ENCODE data around the gene TMIGD2.
A peak's percentile ranks its signal among the peaks of the same experiment; 100 is the strongest.
"Not testable (repeated sequence)": the region's sequence is repeated elsewhere in the genome, so short reads cannot be mapped to it uniquely, and the experiment has no call there.

Gene TMIGD2

GRCh38 chr19:4260613-4261191, 41.5 kb downstream of the TMIGD2 start:
- H3K4me3 ChIP-seq (ENCODE audit: low read length in 2 of 2) = no peak overlapping the region
- H3K27me3 ChIP-seq (ENCODE audit: control insufficient read depth in 1 of 2, insufficient read depth in 2 of 2, low read length in 2 of 2) = no peaks in the 10 kb centered on the region
- H3K9me3 ChIP-seq (ENCODE audit: control insufficient read depth in 2 of 2, low read length in 2 of 2) = peaks cover 0 to 6% of the 10 kb centered on the region in 2 donors
- no peak overlapping the region for H3K9ac ChIP-seq (ENCODE audit: low read length in 2 of 2)
- no peak overlapping the region for H3K27ac ChIP-seq (ENCODE audit: low read length)
- H3K36me3 ChIP-seq (ENCODE audit: control insufficient read depth in 2 of 2, insufficient read depth in 2 of 2, low read length in 2 of 2) = peaks cover 27 to 34% of the 10 kb centered on the region in 2 donors
- no peaks in the 10 kb centered on the region for H3K4me1 ChIP-seq (ENCODE audit: control insufficient read depth, insufficient read depth, low read length)

GRCh38 chr19:4258181-4258580, 44.0 kb downstream of the TMIGD2 start:
- Histone ChIP-seq H3K4me1 (ENCODE audit: control insufficient read depth, insufficient read depth, low read length) (no peaks in the 10 kb centered on the region), H3K9ac (ENCODE audit: low read length in 2 of 2) (no peak overlapping the region), H3K9me3 (ENCODE audit: control insufficient read depth in 2 of 2, low read length in 2 of 2) (peaks cover 0 to 6% of the 10 kb centered on the region in 2 donors), H3K4me3 (ENCODE audit: low read length in 2 of 2) (no peak overlapping the region), H3K27ac (ENCODE audit: low read length) (no peak overlapping the region), H3K27me3 (ENCODE audit: control insufficient read depth in 1 of 2, insufficient read depth in 2 of 2, low read length in 2 of 2) (no peaks in the 10 kb centered on the region), H3K36me3 (ENCODE audit: control insufficient read depth in 2 of 2, insufficient read depth in 2 of 2, low read length in 2 of 2) (peaks cover 35 to 46% of the 10 kb centered on the region in 2 donors)

- Histone ChIP-seq H3K4me3 (ENCODE audit: low read length in 2 of 2) (no peak overlapping the region), H3K27ac (ENCODE audit: low read length) (no peak overlapping the region), H3K4me1 (ENCODE audit: control insufficient read depth, insufficient read depth, low read length) (no peaks in the 10 kb centered on the region), H3K36me3 (ENCODE audit: control insufficient read depth in 2 of 2, insufficient read depth in 2 of 2, low read length in 2 of 2) (peaks cover 35 to 51% of the 10 kb centered on the region in 2 donors), H3K9ac (ENCODE audit: low read length in 2 of 2) (no peak overlapping the region), H3K27me3 (ENCODE audit: control insufficient read depth in 1 of 2, insufficient read depth in 2 of 2, low read length in 2 of 2) (no peaks in the 10 kb centered on the region), H3K9me3 (ENCODE audit: control insufficient read depth in 2 of 2, low read length in 2 of 2) (peaks cover 0 to 6% of the 10 kb centered on the region in 2 donors)
These were observed 45.2 kb downstream of the TMIGD2 start for GRCh38 chr19:4257025-4257424.

GRCh38 chr19:4256563-4256962, 45.6 kb downstream of the TMIGD2 start:
- H3K4me3 ChIP-seq (ENCODE audit: low read length in 2 of 2) = no peak overlapping the region
- peaks cover 39 to 50% of the 10 kb centered on the region in 2 donors for H3K36me3 ChIP-seq (ENCODE audit: control insufficient read depth in 2 of 2, insufficient read depth in 2 of 2, low read length in 2 of 2)
- peaks cover 0 to 6% of the 10 kb centered on the region in 2 donors for H3K9me3 ChIP-seq (ENCODE audit: control insufficient read depth in 2 of 2, low read length in 2 of 2)
- H3K27me3 ChIP-seq (ENCODE audit: control insufficient read depth in 1 of 2, insufficient read depth in 2 of 2, low read length in 2 of 2) = no peaks in the 10 kb centered on the region
- H3K9ac ChIP-seq (ENCODE audit: low read length in 2 of 2) = no peak overlapping the region
- H3K4me1 ChIP-seq (ENCODE audit: control insufficient read depth, insufficient read depth, low read length) = no peaks in the 10 kb centered on the region
- no peak overlapping the region for H3K27ac ChIP-seq (ENCODE audit: low read length)

- peak within 1 kb of the TSS; percentile 98 to 99 for H3K9ac ChIP-seq (ENCODE audit: low read length in 2 of 2)
- no peaks in the 10 kb centered on the region for H3K27me3 ChIP-seq (ENCODE audit: control insufficient read depth in 1 of 2, insufficient read depth in 2 of 2, low read length in 2 of 2)
- peak within 1 kb of the TSS; percentile 99 for H3K4me3 ChIP-seq (ENCODE audit: low read length in 2 of 2)
- H3K9me3 ChIP-seq (ENCODE audit: control insufficient read depth in 2 of 2, low read length in 2 of 2) = no peaks in the 10 kb centered on the region
- peaks cover 17 to 26% of the 10 kb centered on the region in 2 donors for H3K36me3 ChIP-seq (ENCODE audit: control insufficient read depth in 2 of 2, insufficient read depth in 2 of 2, low read length in 2 of 2)
- peaks cover 10% of the 10 kb centered on the region for H3K4me1 ChIP-seq (ENCODE audit: control insufficient read depth, insufficient read depth, low read length)
- peak within 1 kb of the TSS; percentile 95 for H3K27ac ChIP-seq (ENCODE audit: low read length)
These were observed 55.2 kb downstream of the TMIGD2 start, which contains the start of gene YJU2 for GRCh38 chr19:4246767-4247593. TSS of gene YJU2 (plus strand) at chr19:4247080. CDS start at chr19:4247147, 67 bp downstream.

- not testable (repeated sequence) for H3K27me3 ChIP-seq (ENCODE audit: control insufficient read depth in 1 of 2, insufficient read depth in 2 of 2, low read length in 2 of 2); H3K27ac ChIP-seq (ENCODE audit: low read length); H3K9me3 ChIP-seq (ENCODE audit: control insufficient read depth in 2 of 2, low read length in 2 of 2); H3K9ac ChIP-seq (ENCODE audit: low read length in 2 of 2)
- H3K4me3 ChIP-seq (ENCODE audit: low read length in 2 of 2) = peak overlapping the region in 1 of 2 donors; percentile 99
- H3K4me1 ChIP-seq (ENCODE audit: control insufficient read depth, insufficient read depth, low read length) = peaks cover 10% of the 10 kb centered on the region
- peaks cover 9 to 18% of the 10 kb centered on the region in 2 donors for H3K36me3 ChIP-seq (ENCODE audit: control insufficient read depth in 2 of 2, insufficient read depth in 2 of 2, low read length in 2 of 2)
These were observed 56.3 kb downstream of the TMIGD2 start for GRCh38 chr19:4245938-4246337.
